GM12864 (cell line): Measurements from ENCODE around the gene PREX1.

Source experiments
- DNase-seq: peaks from one replicate; pipeline ENCODE4 v3.0.0-alpha.2; 2011; ENCODE audit warnings: low read depth
- H3K4me3 ChIP-seq: 2 replicates; pipeline ENCODE4 v1.5.1; 2011; ENCODE audit warnings: mild to moderate bottlenecking, low read depth, low read length, control low read depth
- CTCF ChIP-seq: IDR thresholded peaks from 2 replicates; pipeline ENCODE4 v1.5.1; 2011; ENCODE audit warnings: low read depth, mild to moderate bottlenecking, moderate library complexity, low read length, control low read depth, inconsistent platforms; ENCODE audit errors: missing control alignments

The PREX1 gene

GRCh38 chr20:48695255-48695654 is 132.5 kb downstream of the PREX1 start:
- H3K4me3 ChIP-seq: no peak overlapping the region
- no peak for DNase-seq
- TF ChIP-seq CTCF: no peak

- DNase-seq: no peak
- TF ChIP-seq CTCF: no peak
- no peak overlapping the region for H3K4me3 ChIP-seq
Measured at GRCh38 chr20:48694381-48694865, 133.4 kb downstream of the PREX1 start.

GRCh38 chr20:48691523-48691922 is 136.3 kb downstream of the PREX1 start:
- no peak overlapping the region for H3K4me3 ChIP-seq
- DNase-seq: no peak
- no peak for TF ChIP-seq CTCF

- no peak for TF ChIP-seq CTCF
- no peak overlapping the region for H3K4me3 ChIP-seq
- no peak for DNase-seq
Measured at GRCh38 chr20:48690888-48691287, 136.9 kb downstream of the PREX1 start.

GRCh38 chr20:48689874-48690571 is 137.8 kb downstream of the PREX1 start:
- H3K4me3 ChIP-seq: no peak overlapping the region
- DNase-seq: no peak
- TF ChIP-seq CTCF: no peak

- no peak for TF ChIP-seq CTCF
- no peak for DNase-seq
- H3K4me3 ChIP-seq: no peak overlapping the region
Measured at GRCh38 chr20:48689388-48689787, 138.4 kb downstream of the PREX1 start.

- DNase-seq: no peak
- no peak overlapping the region for H3K4me3 ChIP-seq
- TF ChIP-seq CTCF: no peak
Measured at GRCh38 chr20:48688579-48688978, 139.2 kb downstream of the PREX1 start.
